Gastroesophageal sphincter (tissue), 4 donors: ENCODE measurements around the gene CDH23. TPM values are rescaled to one million over a fixed set of nuclear protein-coding genes. Genes with fewer than 3 reads are reported as not detected.

Experiments used
- ATAC-seq: fragments of 150-250 bp; one replicate; pipeline ENCODE4 v1.9.1; 2016; ENCODE audit warnings: mild to moderate bottlenecking, moderate library complexity
- H3K27ac ChIP-seq, 4 donors: fragments of 200-600 bp; sonication (generic) in 3 of 4; 1 replicate in 3 of 4; 2 replicates in 1 of 4; pipeline ENCODE4 v1.5.1; 2016 to 2019
- H3K27me3 ChIP-seq: fragments of 200-600 bp; sonication (generic); one replicate; pipeline ENCODE4 v1.5.1; 2019
- H3K36me3 ChIP-seq, 2 donors: fragments of 200-600 bp; sonication (generic); one replicate each; pipeline ENCODE4 v1.5.1; 2019; ENCODE audit warnings: control low read depth in 1 of 2
- H3K4me1 ChIP-seq, 3 donors: fragments of 200-600 bp; sonication (generic); 1 replicate in 2 of 3; 2 replicates in 1 of 3; pipeline ENCODE4 v1.5.1; 2016 to 2019; ENCODE audit warnings: control low read depth in 2 of 3
- H3K4me3 ChIP-seq, 2 donors: fragments of 200-600 bp; sonication (generic); one replicate each; pipeline ENCODE4 v1.5.1; 2019; ENCODE audit warnings: mild to moderate bottlenecking in 1 of 2, moderate library complexity in 1 of 2
- H3K9me3 ChIP-seq, 3 donors: fragments of 200-600 bp; sonication (generic); one replicate each; pipeline ENCODE4 v1.5.1; 2017 to 2019; ENCODE audit warnings: control low read depth in 2 of 3
- CTCF ChIP-seq, 4 experiments: fragments of 200-600 bp in 2 of 4; fragments of 450-650 bp in 2 of 4; sonication (generic) in 1 of 4; IDR thresholded peaks; one replicate each; pipeline ENCODE4 v1.5.1; 2017 to 2019; ENCODE audit warnings: antibody characterized with exemption in 4 of 4, mild to moderate bottlenecking in 2 of 4, moderate library complexity in 2 of 4
- EP300 ChIP-seq: sonication (generic); formaldehyde crosslinking; IDR thresholded peaks from one replicate; pipeline ENCODE4 v1.6.1; 2017; ENCODE audit warnings: antibody characterized with exemption, mild to moderate bottlenecking
- POLR2A ChIP-seq, 2 donors: fragments of 450-650 bp; IDR thresholded peaks; one replicate each; pipeline ENCODE4 v1.6.1; 2017; ENCODE audit warnings: antibody characterized with exemption in 2 of 2, mild to moderate bottlenecking in 2 of 2, moderate library complexity in 1 of 2
- POLR2AphosphoS5 ChIP-seq: sonication (generic); formaldehyde crosslinking; IDR thresholded peaks from one replicate; pipeline ENCODE4 v1.6.1; 2017; ENCODE audit warnings: antibody characterized with exemption
- WGBS, 2 donors: methylation state at CpG; one replicate each; pipeline ENCODE4 v1.1.5; 2018; ENCODE audit warnings: low coverage in 1 of 2; 5-methylcytosine and 5-hydroxymethylcytosine counted together
- total RNA-seq, 4 donors: library from RNA; depleted of rRNA; stranded (reverse); fragments of >200 nt; gene quantifications; one replicate each; pipeline ENCODE4 v1.1.0, GENCODE V29; 2016

CDH23 gene
- total RNA-seq, 4 donors from 2014 or later = 5.1 to 33.5 (median 16.2) TPM

GRCh38 chr10:71554671-71555070, 158.0 kb downstream of the CDH23 start:
- ATAC-seq = no peak
- Histone ChIP-seq H3K27ac (no peak overlapping the region), H3K4me3 (no peak overlapping the region), H3K4me1 (no peaks in the 10 kb centered on the region), H3K9me3 (no peaks in the 10 kb centered on the region), H3K36me3 (no peaks in the 10 kb centered on the region), H3K27me3 (no peaks in the 10 kb centered on the region)
- WGBS, 2 donors = 54 to 60% methylated on average over 1 to 2 of the region's 2 CpGs
- TF ChIP-seq POLR2A (IDR thresholded peaks at IDR 0.05) = no peak
- TF ChIP-seq CTCF (IDR thresholded peaks at IDR 0.05) = no peak
- TF ChIP-seq POLR2AphosphoS5 = no peak
- no peak for TF ChIP-seq EP300

DNA sequence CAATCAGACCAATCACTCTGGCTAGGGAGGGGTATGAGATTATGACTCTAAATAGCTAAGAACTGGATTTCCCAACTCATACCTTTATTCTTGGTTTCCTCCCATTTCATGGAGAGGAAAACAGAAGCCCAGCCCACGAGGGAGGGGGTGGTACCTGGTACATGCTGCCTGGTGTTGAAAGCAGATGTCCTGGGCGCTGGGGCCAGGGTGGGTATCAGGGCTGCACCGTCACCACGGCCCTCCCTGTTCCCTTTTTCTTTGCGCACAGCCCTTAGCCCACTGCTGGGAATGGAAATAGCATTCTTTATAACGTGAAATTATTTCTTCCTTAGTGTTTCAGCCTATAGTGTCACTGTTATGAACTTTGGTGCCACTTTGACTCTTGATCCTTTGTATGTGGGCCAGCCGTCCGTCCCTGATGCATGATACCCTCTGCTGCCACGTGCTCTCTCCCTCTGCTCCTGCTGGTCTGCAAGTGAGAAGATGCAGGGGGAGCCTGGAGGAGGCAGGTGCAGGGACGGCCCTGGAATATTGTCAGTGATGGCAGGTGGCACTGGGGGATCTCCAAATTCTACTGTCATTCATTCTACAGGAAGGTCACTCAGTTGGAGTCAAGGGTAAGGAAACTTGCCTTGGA, 158.5 kb downstream of the CDH23 start:
- H3K36me3 ChIP-seq = no peaks in the 10 kb centered on the region
- 66% methylated on average over 9 of the region's 10 CpGs; no CpG with 5 or more reads in 1 of the 2 donors for WGBS, 2 donors
- H3K4me3 ChIP-seq = no peak overlapping the region
- H3K9me3 ChIP-seq = no peaks in the 10 kb centered on the region
- H3K27me3 ChIP-seq = no peaks in the 10 kb centered on the region
- no peaks in the 10 kb centered on the region for H3K4me1 ChIP-seq
- H3K27ac ChIP-seq = no peak overlapping the region
- ATAC-seq = no peak
- TF ChIP-seq EP300 = no peak
- no peak for TF ChIP-seq POLR2AphosphoS5
- TF ChIP-seq CTCF (IDR thresholded peaks at IDR 0.05) = no peak
- no peak for TF ChIP-seq POLR2A (IDR thresholded peaks at IDR 0.05)

- H3K4me3 ChIP-seq = no peak overlapping the region
- H3K36me3 ChIP-seq = no peaks in the 10 kb centered on the region
- no peaks in the 10 kb centered on the region for H3K9me3 ChIP-seq
- no peak overlapping the region for H3K27ac ChIP-seq
- WGBS, 2 donors = 63% methylated on average over 1 of the region's 1 CpG; no CpG with 5 or more reads in 1 of the 2 donors
- H3K27me3 ChIP-seq = no peaks in the 10 kb centered on the region
- TF ChIP-seq EP300 = no peak
- no peak for TF ChIP-seq POLR2A (IDR thresholded peaks at IDR 0.05)
- H3K4me1 ChIP-seq = no peaks in the 10 kb centered on the region
- no peak for ATAC-seq
These were observed 159.0 kb downstream of the CDH23 start for GRCh38 chr10:71555724-71556119.

DNA sequence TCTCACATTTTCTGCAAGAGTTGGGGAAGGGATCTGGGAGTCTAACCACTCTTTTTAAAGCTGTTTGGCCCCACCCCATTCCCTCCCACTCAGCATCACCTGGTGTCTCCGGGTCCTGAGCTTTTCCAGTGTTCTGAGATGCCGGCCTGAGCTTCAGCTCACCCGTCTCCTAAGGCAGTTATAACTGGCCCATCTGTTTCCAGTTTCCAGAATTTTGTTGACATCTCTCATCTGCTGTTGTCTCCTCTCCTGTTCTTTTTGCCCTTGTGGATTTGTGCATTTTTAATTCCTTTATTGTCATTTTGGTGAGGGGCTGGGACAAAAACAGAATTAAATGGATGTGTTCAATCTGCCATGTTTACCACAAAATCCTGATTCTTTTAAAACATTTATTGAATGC, 162.3 kb downstream of the CDH23 start:
- Histone ChIP-seq H3K4me3 (no peak overlapping the region), H3K9me3 (no peaks in the 10 kb centered on the region), H3K4me1 (no peaks in the 10 kb centered on the region), H3K36me3 (no peaks in the 10 kb centered on the region), H3K27ac (no peak overlapping the region), H3K27me3 (no peaks in the 10 kb centered on the region)
- TF ChIP-seq EP300 (no peak), POLR2A (IDR thresholded peaks at IDR 0.05) (no peak), CTCF (IDR thresholded peaks at IDR 0.05) (no peak), POLR2AphosphoS5 (no peak)
- 29 to 74% methylated on average over 1 to 3 of the region's 3 CpGs for WGBS, 2 donors
- no peak for ATAC-seq

DNA sequence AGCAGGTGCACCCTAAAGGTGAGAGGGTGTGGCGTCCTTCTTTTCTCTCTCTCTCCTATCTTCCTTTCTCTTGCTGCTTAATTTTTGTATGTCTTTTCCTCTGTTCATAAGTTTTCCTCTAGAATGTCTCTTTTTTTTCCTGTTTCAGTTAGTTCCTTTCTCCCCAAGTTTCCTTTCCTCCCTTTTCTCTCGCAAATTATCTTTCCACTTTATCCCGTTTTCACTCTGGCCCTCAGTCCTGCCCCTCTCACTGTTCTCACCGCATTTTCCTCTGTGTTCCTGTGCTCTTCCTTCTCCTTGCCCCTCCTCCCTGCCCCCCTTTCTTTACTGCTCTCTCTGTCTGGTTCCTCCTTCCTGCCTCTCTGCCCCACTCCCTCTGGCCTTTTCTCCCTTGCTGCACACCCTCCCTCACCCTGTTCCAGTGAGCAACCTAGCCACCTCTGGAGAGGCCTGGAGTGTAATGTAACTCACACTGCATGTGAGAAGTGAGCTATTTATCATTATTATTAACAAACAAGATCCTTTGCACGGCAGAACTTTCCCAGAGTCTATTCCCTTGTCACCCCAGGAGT, 164.4 kb downstream of the CDH23 start:
- H3K4me3 ChIP-seq = no peak overlapping the region
- no peaks in the 10 kb centered on the region for H3K9me3 ChIP-seq
- no peaks in the 10 kb centered on the region for H3K27me3 ChIP-seq
- no peak for TF ChIP-seq POLR2AphosphoS5
- TF ChIP-seq EP300 = no peak
- TF ChIP-seq POLR2A (IDR thresholded peaks at IDR 0.05) = no peak
- TF ChIP-seq CTCF (IDR thresholded peaks at IDR 0.05) = no peak
- no peaks in the 10 kb centered on the region for H3K4me1 ChIP-seq
- no peaks in the 10 kb centered on the region for H3K36me3 ChIP-seq
- 60% methylated on average over 3 to 5 of the region's 5 CpGs for WGBS, 2 donors
- ATAC-seq = no peak
- no peak overlapping the region for H3K27ac ChIP-seq
